ENCODE data around the gene COTL1. TPM values are rescaled to one million over a fixed set of nuclear protein-coding genes. Genes with fewer than 3 reads are reported as not detected.

The COTL1 gene
- total RNA-seq, 1 donor from 2014 or later = 100 TPM

- no peak for DNase-seq (ENCODE audit: low read depth)
Measured at GRCh38 chr16:84596161-84596560, 21.7 kb downstream of the COTL1 start.

DNA sequence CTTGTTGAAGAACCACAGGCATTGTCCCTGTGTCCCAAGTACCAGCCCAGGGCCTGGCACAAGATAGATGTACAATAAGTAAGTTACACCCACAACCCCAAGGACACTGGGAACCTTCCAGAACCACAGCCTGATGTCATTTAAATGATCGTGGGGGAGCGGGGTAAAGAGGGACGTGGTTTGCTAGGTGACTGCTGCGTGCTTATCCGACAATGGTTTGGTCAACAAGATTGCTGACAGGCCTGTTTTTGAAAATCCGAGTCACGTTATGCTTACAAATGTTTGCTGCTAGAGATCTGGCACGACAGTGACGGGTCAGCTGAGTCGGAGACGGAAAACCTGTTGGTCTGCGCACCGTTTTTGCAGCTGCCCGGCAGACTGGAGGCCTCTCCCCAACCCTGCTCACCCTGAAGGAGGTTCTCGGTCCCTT is 22.8 kb downstream of the COTL1 start:
- DNase-seq (ENCODE audit: low read depth) = no peak

- DNase-seq (ENCODE audit: low read depth) = no peak
Measured at GRCh38 chr16:84594725-84595038, 23.2 kb downstream of the COTL1 start.

- DNase-seq (ENCODE audit: low read depth) = no peak
Measured at GRCh38 chr16:84593825-84594724, 23.8 kb downstream of the COTL1 start.

GRCh38 chr16:84592718-84593117 is 25.2 kb downstream of the COTL1 start:
- no peak for DNase-seq (ENCODE audit: low read depth)

DNA sequence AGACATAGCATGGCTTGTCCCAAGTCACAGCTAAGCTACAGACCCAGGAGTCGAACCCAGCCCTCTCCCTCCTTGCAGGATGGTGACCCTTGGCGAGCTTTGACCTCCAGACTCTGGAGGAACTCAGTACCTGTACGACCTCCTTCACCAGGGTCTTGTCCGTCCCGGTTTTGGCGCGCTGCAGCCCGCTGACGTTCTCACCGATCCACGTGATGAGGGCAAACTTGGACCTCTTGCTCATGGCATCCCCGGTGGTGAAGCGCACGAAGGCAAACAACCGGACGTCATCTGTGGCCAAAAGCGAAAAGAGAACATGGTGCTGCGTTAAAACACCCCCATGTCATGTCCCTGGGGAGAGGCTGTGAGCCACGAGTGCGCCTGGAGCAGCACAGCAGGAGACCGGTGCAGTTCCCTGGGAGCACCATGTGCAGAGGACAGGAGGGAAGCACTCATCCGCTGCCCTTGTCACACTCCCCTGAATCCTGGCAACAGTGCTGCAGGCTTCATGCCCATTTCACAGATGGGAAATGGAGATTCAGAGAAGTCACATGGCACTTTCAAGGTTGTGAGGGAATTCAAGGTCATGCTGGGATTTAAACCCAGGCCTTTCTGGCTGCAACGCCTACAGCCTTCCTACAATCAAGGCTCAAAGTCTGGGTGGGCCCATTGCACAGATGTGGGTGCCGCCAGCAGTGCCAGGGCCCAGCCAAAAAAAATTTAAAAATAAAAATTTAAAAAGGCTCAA is 27.7 kb downstream of the COTL1 start:
- DNase-seq (ENCODE audit: low read depth) = no peak

- DNase-seq (ENCODE audit: low read depth) = no peak
Measured at GRCh38 chr16:84588991-84589390, 28.9 kb downstream of the COTL1 start.

DNA sequence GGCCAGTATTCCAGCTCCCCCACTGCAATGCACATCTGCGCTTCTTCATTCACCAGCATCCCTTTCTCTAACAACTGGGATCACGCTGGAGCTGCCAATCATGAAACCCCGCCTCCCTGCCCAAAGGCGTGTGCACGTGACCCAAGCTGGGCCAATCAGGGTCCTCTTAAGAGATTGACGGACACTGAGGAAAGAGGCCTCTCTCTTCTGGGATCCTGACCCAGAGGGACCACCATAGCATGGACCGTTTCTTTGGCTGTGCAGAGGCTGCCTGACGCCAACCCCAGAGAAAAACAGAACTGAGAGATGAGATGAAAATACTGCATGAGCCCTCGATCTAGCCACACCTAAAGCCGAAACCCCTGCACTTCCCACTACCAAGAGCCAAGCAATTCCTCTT is 32.0 kb downstream of the COTL1 start:
- no peak for DNase-seq (ENCODE audit: low read depth)

DNA sequence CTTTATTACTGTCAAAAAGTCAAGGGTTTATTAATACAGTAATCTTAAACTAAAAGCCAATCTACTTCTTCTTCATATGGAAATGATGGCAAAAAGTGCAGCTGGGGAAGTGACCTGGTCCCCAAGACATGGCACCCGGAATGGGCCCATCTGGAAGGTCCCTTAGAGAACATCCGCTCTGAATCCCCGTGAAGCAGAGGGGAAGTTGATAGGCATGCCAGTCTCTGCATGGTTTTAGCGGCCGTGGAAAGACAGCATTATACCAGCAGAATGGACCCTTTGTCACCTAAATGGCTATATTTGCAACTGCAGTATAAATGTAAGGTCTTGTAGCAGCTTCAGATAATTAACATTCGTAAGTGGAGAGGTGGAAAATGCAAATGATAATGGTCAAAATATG is 32.4 kb downstream of the COTL1 start:
- no peak for DNase-seq (ENCODE audit: low read depth)

DNA sequence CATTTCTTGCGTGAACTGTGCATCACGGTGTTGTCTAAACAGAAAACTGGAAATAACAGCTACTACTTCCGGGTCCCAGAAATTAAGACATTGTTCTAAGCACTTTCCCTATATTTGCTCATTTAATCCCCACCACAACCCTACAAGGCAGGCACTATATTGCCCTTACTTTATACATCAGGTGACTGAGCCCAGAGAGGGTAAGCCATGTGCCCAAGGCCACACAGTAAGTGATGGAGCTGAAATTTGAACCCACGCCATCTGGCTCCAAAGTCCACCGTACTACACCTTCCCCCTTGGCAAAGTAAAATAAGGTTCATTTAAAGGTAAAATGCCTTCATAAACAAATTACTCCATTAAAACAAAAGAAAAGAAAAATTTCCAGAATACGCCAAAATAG is 33.2 kb downstream of the COTL1 start:
- DNase-seq (ENCODE audit: low read depth) = no peak

GRCh38 chr16:84583995-84584394 is 33.9 kb downstream of the COTL1 start:
- peak; percentile 32 for DNase-seq (ENCODE audit: low read depth)

DNA sequence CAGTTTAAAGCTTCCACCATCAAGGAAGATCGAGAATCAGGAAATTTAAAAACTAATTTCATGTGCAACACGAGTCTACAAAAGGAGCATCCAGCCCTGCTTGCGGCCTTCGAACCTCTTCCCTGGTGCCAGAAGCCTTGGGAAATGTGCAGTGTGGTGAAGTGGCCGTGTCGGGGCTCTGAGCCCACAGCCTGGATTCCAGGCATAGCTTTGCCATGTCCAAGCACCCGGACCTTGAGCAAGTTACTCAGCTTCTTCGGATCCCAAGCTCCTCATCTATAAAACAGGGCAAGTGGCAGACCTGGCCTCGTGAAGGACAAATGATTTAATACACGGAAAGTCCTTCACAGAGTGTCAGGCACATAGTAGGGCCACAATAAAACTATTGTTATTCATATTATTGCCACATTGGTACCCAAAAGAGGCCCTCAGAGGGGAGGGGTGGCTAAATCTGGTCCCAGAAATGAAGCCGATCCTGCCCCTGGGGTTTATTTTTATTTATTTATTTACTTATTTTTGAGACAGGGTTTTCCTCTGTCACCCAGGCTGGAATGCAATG is 34.8 kb downstream of the COTL1 start:
- DNase-seq (ENCODE audit: low read depth) = peak; percentile 90

DNA sequence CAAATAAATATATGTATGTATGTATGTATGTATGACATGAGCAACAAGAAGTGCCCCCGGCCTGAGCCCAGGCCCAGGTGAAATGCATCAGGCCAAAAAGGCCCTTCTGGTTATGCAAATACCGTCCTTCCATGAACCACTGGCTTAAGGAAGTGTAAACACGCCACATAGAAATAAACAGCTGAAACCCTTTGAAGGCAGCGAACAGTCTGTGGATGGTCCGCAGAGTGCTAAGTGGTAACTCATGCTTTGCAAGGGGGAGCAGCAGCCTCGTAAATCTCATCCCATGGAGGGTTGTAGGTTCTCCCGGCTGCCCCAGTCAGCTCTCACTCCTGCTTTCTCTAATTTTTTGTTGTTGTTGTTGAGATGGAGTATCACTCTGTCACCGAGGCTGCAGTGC is 36.7 kb downstream of the COTL1 start:
- DNase-seq (ENCODE audit: low read depth) = no peak

DNA sequence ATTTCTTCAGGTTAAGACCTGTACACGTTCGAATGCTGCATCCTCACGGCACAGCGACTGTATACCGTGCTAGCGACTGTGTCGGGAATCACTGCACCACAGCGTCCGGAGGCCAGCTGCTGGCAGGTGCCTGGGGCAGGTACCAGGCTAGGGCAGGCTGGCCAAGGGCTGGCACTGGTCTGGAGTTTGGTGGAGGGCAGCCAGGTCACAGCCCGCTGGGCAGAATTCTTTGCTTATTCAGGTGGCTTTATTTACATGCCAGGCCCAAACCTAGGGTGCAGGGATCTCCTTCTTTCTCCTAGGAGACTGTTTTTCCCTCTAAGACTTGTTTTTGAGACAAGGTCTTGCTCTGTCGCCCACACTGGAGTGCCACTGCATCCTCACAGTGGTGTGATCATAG is 37.9 kb downstream of the COTL1 start:
- peak; percentile 58 for DNase-seq (ENCODE audit: low read depth)

DNA sequence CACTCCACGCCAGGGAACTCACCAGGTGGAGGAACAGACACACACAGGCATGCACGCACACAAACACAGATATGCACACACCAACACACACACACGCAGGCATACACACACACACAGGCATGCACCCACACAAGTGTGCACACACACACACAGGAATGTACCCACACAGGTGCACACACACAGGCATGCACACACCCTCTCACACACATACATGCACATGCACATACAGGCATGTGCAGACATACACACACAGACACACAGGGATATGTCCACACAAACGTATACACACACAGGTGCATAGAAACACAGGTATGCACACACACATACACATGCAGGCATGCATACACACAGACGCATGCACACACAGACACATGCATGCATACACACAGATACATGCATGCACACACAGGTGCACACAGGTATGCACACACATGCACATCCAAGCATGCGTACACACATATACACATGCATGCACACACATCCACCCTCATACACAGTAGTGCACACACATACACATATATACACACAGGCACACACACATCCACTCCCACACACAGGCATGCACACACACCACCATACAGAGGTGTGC is 39.2 kb downstream of the COTL1 start:
- DNase-seq (ENCODE audit: low read depth) = no peak

DNA sequence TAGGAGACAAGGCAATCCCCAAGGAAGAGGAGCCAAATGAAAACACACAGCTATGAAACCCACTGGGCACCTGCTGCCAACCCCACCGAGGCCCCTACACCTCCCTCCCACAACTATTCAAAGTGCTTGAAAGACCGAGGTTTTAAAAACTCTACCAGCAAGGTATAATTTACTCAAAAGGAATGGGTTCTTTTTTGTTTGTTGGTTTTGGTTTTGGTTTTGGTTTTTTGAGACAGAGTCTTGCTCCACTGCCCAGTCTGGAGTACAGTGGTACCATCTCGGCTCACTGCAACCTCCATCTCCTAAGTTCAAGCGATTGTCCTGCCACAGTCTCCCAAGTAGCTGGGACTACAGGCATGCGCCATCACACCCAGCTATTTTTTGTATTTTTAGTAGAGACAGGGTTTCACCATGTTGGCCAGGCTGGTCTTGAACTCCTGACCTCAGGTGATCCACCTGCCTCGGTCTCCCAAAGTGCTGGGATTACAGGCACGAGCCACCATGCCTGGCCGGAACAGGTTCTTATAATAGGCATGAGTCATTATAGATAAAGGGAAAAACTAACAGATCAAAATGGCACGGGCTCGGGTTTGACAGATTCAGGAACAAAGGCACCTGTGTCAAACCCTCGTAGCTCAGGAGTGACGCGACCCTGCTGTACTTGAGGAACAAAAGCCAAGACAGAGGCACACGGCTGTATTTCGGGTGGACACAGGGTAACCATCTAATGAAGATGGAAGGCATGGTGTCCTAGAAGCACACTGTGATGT is 40.7 kb downstream of the COTL1 start:
- no peak for DNase-seq (ENCODE audit: low read depth)

DNA sequence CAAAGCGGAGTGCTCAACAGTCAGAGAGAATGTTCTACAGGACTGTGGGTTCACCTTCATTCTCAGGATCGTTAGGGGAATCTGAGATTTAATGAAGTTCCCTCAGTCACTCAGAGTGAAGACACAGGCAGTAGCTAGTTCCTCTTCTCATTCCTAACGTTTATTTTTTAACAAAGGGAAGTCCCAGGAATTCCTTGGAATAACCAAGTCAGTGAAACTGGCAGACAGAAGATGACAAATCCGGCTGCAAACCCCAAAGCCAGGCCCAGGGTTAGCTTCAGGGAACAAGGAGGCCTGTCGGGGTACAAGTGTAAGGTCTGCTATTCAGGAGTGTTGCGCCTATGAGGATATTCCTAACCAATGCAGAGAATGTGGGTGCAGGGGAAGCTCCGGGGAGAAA is 42.0 kb downstream of the COTL1 start:
- DNase-seq (ENCODE audit: low read depth) = no peak

- no peak for DNase-seq (ENCODE audit: low read depth)
Measured at GRCh38 chr16:84574191-84574590, 43.7 kb downstream of the COTL1 start.

- no peak for DNase-seq (ENCODE audit: low read depth)
Measured at GRCh38 chr16:84572096-84572495, 45.8 kb downstream of the COTL1 start.

- no peak for DNase-seq (ENCODE audit: low read depth)
Measured at GRCh38 chr16:84571506-84571905, 46.4 kb downstream of the COTL1 start.

DNA sequence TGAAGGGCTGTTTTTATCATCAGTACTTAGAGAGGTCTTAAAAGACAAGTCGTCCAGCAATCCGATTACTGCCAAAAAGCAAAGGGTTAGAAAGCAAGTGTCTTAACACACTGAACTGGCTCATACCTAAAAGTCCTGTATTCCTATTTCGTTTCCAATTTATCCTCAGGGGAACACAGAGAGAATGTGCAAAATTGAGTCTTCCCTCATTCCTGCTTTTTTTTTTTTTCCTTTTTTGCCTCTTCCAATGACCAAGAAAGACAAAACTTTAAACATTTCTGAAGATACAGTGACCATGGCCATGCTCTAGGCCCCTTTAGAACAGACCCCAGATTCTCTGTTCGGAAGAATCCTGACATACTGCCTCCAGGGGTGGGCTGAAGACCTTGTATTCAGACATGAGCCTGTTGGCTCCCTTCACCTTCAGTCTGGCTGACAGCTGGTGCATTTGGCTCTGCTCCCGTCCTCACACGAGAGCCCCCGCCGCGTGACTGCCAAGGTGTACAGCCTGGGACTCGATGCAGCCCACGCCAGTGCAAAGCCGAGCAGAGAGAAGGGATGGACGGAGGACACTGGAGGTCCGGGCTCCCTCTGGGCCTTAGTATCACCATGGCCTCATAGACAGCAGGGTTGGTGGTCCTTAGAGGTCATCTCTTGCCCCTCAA is 47.0 kb downstream of the COTL1 start:
- no peak for DNase-seq (ENCODE audit: low read depth)
